RWPE2 (cell line): ENCODE results near the gene MLX.

Experiments
- ATAC-seq: fragments of 200-7000 bp; cut with Tn5 transposase; 3 replicates; pipeline ENCODE4 v1.9.1; 2021; ENCODE audit warnings: low read depth
- DNase-seq: peaks from one replicate; pipeline ENCODE4 v3.0.0-alpha.2; 2020; ENCODE audit warnings: low spot score
- H3K27ac ChIP-seq: fragments of 450-650 bp; 2 replicates; pipeline ENCODE4 v1.5.1; 2017; ENCODE audit warnings: mild to moderate bottlenecking; ENCODE audit not compliant: poor library complexity, severe bottlenecking
- H3K27me3 ChIP-seq: fragments of 250-450 bp; sonication (Bioruptor Pico); 2 replicates; pipeline ENCODE4 v1.5.1; 2021; ENCODE audit warnings: mild to moderate bottlenecking, moderate library complexity; ENCODE audit not compliant: insufficient read depth, poor library complexity, severe bottlenecking
- H3K36me3 ChIP-seq: fragments of 250-450 bp; sonication (Bioruptor Pico); 2 replicates; pipeline ENCODE4 v1.5.1; 2020; ENCODE audit warnings: low read depth, mild to moderate bottlenecking, moderate library complexity
- H3K4me1 ChIP-seq: fragments of 250-450 bp; sonication (Bioruptor Pico); 2 replicates; pipeline ENCODE4 v1.5.1; 2021; ENCODE audit warnings: mild to moderate bottlenecking, moderate library complexity; ENCODE audit not compliant: insufficient read depth, poor library complexity, severe bottlenecking
- H3K4me3 ChIP-seq: fragments of 250-450 bp; sonication (Bioruptor Pico); 2 replicates; pipeline ENCODE4 v1.5.1; 2021; ENCODE audit warnings: mild to moderate bottlenecking, moderate library complexity; ENCODE audit not compliant: severe bottlenecking
- H3K9me3 ChIP-seq: fragments of 250-450 bp; sonication (Bioruptor Pico); 2 replicates; pipeline ENCODE4 v1.5.1; 2021; ENCODE audit warnings: mild to moderate bottlenecking, moderate library complexity; ENCODE audit not compliant: severe bottlenecking
- CTCF ChIP-seq: fragments of 450-650 bp; IDR thresholded peaks from one replicate; pipeline ENCODE4 v1.5.1; 2017; ENCODE audit warnings: mild to moderate bottlenecking, moderate library complexity; ENCODE audit not compliant: poor library complexity, severe bottlenecking

The MLX gene

GRCh38 chr17:42586514-42587230, 19.8 kb downstream of the MLX start:
- Histone ChIP-seq H3K27me3 (no peaks in the 10 kb centered on the region), H3K9me3 (no peaks in the 10 kb centered on the region), H3K27ac (peak overlapping the region; percentile 86), H3K4me3 (no peak overlapping the region), H3K4me1 (peaks cover 26% of the 10 kb centered on the region), H3K36me3 (peaks cover 91% of the 10 kb centered on the region)
- ATAC-seq (peak; percentile 87), DNase-seq (no peak)
- TF ChIP-seq CTCF = no peak

GRCh38 chr17:42590886-42591285, 24.0 kb downstream of the MLX start:
- DNase-seq (no peak), ATAC-seq (no peak)

GRCh38 chr17:42591411-42591810, 24.5 kb downstream of the MLX start:
- Histone ChIP-seq H3K4me1 (peaks cover 28% of the 10 kb centered on the region), H3K27ac (peak overlapping the region; percentile 54), H3K4me3 (no peak overlapping the region), H3K36me3 (peaks cover 53% of the 10 kb centered on the region), H3K9me3 (no peaks in the 10 kb centered on the region), H3K27me3 (no peaks in the 10 kb centered on the region)
- peak; percentile 16; the same call in 1 of the 3 replicates for ATAC-seq
- TF ChIP-seq CTCF = no peak
- no peak for DNase-seq

More at GRCh38 chr17:42590886-42591285, 24.0 kb downstream of the MLX start:
- Histone ChIP-seq H3K4me3 (no peak overlapping the region), H3K27me3 (no peaks in the 10 kb centered on the region), H3K36me3 (peaks cover 58% of the 10 kb centered on the region), H3K27ac (peak overlapping the region; percentile 54), H3K9me3 (no peaks in the 10 kb centered on the region), H3K4me1 (peaks cover 32% of the 10 kb centered on the region)
- no peak for TF ChIP-seq CTCF

GRCh38 chr17:42596386-42596785, 29.5 kb downstream of the MLX start:
- ATAC-seq (no peak), DNase-seq (no peak)
- no peak overlapping the region for H3K4me3 ChIP-seq
- peaks cover 15% of the 10 kb centered on the region for H3K36me3 ChIP-seq
- no peak overlapping the region for H3K27ac ChIP-seq
- H3K27me3 ChIP-seq = no peaks in the 10 kb centered on the region
- H3K4me1 ChIP-seq = peaks cover 8% of the 10 kb centered on the region
- no peak for TF ChIP-seq CTCF
- no peaks in the 10 kb centered on the region for H3K9me3 ChIP-seq

- Histone ChIP-seq H3K4me1 (no peaks in the 10 kb centered on the region), H3K27ac (no peak overlapping the region), H3K4me3 (no peak overlapping the region), H3K36me3 (peaks cover 10% of the 10 kb centered on the region; the same call in 1 of the 2 replicates), H3K9me3 (no peaks in the 10 kb centered on the region), H3K27me3 (no peaks in the 10 kb centered on the region)
- TF ChIP-seq CTCF = no peak
- no peak for ATAC-seq
- no peak for DNase-seq
Observed at GRCh38 chr17:42598905-42599304, 32.0 kb downstream of the MLX start.
